Fibroblast of lung (primary cell): Measurements from ENCODE around the gene TMC1.

Experiments used
- CTCF ChIP-seq, 2 donors: IDR thresholded peaks in 1 of 2; conservative IDR thresholded peaks in 1 of 2; 1 replicate in 1 of 2; 2 replicates in 1 of 2; pipeline ENCODE4 v1.5.1; 2011 to 2012; ENCODE audit warnings: low read length in 2 of 2, control low read depth in 1 of 2, inconsistent platforms in 1 of 2, low read depth in 1 of 2, mild to moderate bottlenecking in 1 of 2
- EZH2 ChIP-seq: IDR thresholded peaks from 2 replicates; pipeline ENCODE4 v1.5.1; 2012; ENCODE audit warnings: low read length, control low read depth, mild to moderate bottlenecking; ENCODE audit errors: missing control alignments

DNA sequence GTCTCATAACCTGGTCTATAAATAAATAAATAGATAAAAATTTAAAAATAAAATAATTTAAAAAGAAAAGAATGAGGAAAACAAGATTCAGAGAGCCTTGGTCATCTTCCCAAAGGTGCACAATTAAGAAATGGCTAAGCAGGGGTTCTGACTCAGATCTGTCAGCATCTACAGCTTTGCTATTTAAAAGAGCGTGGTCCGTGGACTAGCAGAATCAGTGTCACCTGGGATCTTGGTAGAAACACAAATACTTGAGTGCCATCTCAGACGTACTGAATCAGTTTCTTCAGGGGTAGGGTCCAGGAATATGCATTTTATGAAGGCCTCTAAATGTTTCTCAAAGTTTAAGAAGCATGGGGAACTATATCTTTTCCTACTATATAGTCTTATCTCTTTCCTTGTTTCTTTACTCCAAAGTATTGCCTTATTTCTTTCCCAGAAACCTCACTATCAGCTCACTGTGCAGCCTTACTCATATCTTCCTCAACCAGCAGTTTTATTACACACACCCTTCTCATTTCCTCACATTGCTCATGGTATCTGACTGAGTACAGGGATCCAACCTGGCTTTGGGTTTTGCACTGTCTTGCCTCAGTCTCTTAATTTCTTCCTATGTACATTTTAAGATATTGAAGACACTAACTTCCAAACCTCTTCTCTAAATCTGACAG, 58.6 kb downstream of the TMC1 start:
- TF ChIP-seq CTCF (conservative IDR thresholded peaks at IDR 0.05 in 1 of 2, IDR thresholded peaks at IDR 0.05 in 1 of 2; ENCODE audit: low read depth in 1 of 2, low read length in 2 of 2) (no peak), EZH2 (no peak)
